HL-60/S4 treated with phorbol 12-myristate 13-acetate at 8.2 ng/mL for 4 days and 3 days (cell line): ENCODE data around the gene C9orf153.
"Not testable (repeated sequence)": the region's sequence is repeated elsewhere in the genome, so short reads cannot be mapped to it uniquely, and the experiment has no call there.

Source experiments
- in situ Hi-C: fragments of 300-500 bp; cut with MboI; formaldehyde crosslinking; loops from 2 replicates; pipeline ENCODE4 v1.15.0; 2022; ENCODE audit warnings: low sequenced_read_pairs

Gene C9orf153

GRCh38 chr9:86193088-86193487 lies 66.4 kb downstream of the C9orf153 start:
- in situ Hi-C loops, result no loop called here

GRCh38 chr9:86190700-86191099 lies 68.8 kb downstream of the C9orf153 start:
- in situ Hi-C loops, result not testable (repeated sequence)

- in situ Hi-C loops, result no loop called here
Measured at GRCh38 chr9:86187121-86187520, 72.3 kb downstream of the C9orf153 start.

- in situ Hi-C loops, result no loop called here
Measured at GRCh38 chr9:86186696-86187095, 72.8 kb downstream of the C9orf153 start.

- in situ Hi-C loops, result no loop called here
Measured at GRCh38 chr9:86185872-86186271, 73.6 kb downstream of the C9orf153 start.

GRCh38 chr9:86184138-86184524 lies 75.3 kb downstream of the C9orf153 start:
- in situ Hi-C loops, result no loop called here

GRCh38 chr9:86183229-86184137 lies 76.0 kb downstream of the C9orf153 start:
- in situ Hi-C loops, result no loop called here

- in situ Hi-C loops, result no loop called here
Measured at GRCh38 chr9:86181379-86182315, 77.8 kb downstream of the C9orf153 start.

- in situ Hi-C loops, result no loop called here
Measured at GRCh38 chr9:86178503-86178902, 81.0 kb downstream of the C9orf153 start.

- in situ Hi-C loops, result no loop called here
Measured at GRCh38 chr9:86177995-86178394, 81.5 kb downstream of the C9orf153 start.

- in situ Hi-C loops, result no loop called here
Measured at GRCh38 chr9:86176468-86176867, 83.0 kb downstream of the C9orf153 start.

- in situ Hi-C loops, result no loop called here
Measured at GRCh38 chr9:86175743-86176456, 83.6 kb downstream of the C9orf153 start.

GRCh38 chr9:86175223-86175622 lies 84.2 kb downstream of the C9orf153 start:
- in situ Hi-C loops, result no loop called here
